NCI-H446 treated with DMSO at 0.1 percent for 48 hours (cell line): ENCODE measurements around the gene PRRC2A.
"Not testable (repeated sequence)": the region's sequence is repeated elsewhere in the genome, so short reads cannot be mapped to it uniquely, and the experiment has no call there.

Experiments
- DNase-seq: peaks from one replicate; lab custom pipeline; 2025; lab: John Stamatoyannopoulos, UW

Gene PRRC2A

GRCh38 chr6:31586008-31586407, 34.5 kb upstream of the PRRC2A start, which contains the start of gene LST1:
LST1 (plus strand) TSS chr6:31586277; CDS start chr6:31587300, 1,023 bp downstream.
- no peak for DNase-seq

DNA sequence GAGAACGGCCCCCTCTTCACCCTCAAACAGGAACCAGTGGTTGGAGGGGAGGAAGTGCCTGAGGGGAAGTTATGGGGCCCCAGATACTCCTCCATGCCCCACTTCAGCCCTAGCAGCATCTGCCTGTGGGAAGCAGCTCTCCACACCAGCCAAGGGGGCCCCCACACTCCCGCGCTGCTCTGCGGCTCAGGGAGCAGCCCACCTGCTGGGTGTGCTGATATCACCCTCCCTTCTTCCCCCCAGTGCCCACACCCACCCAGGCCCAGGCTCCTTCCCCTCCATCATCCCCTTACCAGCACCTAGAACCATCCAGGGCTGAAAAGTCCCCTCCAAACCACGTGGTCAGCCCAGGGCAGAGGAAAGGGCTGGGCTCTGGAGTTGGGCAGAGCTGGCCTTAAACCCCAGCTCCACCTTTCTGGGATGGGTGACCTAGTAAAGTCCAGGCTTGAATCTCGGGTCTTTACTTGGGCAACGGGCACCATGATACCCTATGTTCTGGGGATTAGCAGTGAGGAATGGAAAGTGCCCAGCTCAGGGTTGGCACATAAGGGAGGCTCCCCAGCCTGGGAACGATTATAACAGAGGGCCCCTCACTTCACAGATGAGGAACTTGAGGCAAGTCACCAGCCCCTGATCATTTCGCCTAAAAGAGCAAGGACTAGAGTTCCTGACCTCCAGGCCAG, 33.8 kb upstream of the PRRC2A start:
- DNase-seq = no peak

DNA sequence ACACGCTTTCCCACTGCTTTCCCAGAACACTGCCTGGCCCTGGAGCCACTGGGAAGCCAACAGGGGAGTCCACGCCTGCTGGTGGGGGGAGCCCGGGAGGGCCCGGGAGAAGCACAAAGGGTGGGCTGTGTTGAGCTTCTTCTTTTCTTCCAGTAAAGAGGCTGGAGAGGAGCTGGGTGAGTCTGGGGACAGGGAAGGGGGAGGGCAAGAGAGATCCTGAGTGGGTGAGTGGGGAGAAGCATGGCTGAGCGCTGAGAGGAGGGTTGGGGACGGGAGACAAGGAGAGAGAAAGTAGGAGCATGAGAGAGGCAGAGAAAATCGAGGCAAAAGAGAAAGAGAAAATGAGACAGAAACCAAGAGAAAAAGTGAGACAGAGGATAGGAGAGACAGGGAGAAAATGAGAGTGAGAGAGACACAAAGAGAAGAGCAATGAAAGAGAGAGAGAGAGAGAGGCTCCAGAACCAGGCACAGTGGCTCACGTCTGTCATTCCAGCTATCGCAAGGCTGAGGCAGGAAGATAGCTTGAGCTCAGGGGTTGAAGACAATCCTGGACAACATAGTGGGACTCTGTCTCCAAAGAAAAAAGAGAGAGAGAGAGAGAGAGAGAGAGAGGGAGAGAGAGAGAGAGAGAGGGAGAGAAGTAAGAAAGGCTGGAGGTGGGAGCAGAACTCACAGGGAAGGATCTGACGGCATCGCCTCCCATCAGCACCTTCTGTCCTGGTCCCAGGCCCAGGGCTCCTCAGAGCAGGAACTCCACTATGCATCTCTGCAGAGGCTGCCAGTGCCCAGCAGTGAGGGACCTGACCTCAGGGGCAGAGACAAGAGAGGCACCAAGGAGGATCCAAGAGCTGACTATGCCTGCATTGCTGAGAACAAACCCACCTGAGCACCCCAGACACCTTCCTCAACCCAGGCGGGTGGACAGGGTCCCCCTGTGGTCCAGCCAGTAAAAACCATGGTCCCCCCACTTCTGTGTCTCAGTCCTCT, 32.4 kb upstream of the PRRC2A start:
- no peak for DNase-seq

DNA sequence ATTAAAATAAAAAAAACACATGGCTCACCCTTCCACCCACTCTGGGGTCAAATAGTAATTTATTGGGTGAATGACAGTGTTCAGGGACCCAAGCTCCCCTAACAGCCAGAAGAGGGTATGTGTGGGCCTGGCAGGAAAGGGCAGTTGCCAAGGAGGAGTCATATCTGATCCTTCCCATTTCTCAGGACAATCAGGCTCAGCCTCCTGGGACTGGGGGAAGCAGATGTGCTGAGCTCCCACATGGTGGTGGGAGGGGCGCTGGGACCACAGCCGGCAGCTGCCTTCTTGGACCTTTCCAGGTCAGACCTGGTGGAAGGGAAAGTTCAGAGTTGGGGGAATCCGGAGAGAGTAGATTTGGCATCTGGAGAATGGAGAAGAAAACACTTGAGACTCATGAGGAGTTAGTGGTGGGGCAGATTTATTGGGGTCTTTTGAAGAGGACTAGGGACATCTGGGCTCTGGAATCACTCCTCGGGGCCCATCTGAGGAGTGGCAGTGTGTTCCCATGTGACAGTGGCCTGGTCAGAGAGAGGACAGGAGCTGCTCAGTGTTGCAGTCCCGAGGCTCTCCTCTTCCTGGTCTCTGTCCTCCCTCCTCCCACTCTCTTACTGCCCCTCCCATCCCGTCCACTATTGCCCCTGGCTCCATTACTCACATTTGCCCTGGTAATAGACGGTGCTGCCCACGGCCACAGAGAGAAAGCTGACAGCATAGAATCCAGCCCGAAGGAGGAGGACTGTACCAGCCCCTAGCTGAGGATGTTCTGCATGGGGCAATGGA, 31.5 kb upstream of the PRRC2A start:
- no peak for DNase-seq

DNA sequence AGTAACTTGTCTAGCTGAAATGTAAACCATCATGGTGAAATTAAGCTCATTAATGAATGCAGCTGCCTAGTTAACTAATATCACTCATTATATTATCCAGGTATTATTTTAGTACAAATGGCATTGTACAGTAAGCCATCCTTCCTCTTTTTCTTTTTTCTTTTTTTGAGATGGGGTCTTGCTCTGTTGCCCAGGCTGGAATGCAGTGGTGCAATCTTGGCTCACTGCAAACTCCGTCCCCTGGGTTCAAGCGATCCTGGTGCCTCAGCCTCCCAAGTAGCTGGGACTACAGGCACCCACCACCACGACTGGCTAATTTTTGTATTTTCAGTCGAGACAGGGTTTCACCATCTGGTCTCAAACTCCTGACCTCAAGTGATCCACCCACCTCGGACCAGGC, 29.8 kb upstream of the PRRC2A start:
- not testable (repeated sequence) for DNase-seq

- DNase-seq = no peak
Observed at GRCh38 chr6:31592396-31592771, 28.1 kb upstream of the PRRC2A start.

DNA sequence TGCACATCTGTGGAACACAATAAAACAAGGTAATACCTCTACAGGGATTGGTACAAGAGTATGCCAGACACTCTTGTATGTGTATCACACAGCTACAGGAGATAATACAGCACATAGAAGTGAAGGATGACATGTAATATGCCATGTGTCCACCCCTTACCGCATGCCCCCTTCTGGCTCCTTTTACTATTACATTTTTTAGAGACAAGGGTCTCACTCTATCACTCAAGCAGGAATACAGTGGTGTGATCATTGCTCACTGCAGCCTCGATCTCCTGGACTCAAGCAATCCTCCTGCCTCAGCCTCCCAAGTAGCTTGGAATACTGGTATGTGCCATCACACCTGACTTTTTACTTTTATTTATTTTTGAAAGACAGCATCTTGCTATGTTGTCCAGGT, 23.5 kb upstream of the PRRC2A start:
- no peak for DNase-seq

DNA sequence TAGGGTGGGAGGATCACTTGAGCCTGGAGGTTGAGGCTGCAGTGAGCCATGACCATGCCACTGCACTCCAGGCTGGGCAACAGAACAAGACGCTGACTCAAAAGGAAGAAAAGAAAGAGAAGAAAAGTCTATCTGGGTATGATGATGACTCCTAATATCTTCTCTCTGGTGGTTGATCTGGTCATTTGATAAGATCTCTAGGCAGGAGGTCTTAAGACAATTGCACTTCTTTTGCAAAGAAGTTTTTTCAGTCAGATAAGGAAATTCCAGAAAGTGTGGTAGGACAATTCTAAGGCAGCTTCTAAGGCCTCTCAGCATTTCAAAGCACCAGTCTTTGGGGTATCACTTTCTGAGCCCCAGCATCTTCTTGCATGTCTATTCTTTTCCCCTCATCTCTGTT, 13.2 kb upstream of the PRRC2A start:
- DNase-seq = no peak

DNA sequence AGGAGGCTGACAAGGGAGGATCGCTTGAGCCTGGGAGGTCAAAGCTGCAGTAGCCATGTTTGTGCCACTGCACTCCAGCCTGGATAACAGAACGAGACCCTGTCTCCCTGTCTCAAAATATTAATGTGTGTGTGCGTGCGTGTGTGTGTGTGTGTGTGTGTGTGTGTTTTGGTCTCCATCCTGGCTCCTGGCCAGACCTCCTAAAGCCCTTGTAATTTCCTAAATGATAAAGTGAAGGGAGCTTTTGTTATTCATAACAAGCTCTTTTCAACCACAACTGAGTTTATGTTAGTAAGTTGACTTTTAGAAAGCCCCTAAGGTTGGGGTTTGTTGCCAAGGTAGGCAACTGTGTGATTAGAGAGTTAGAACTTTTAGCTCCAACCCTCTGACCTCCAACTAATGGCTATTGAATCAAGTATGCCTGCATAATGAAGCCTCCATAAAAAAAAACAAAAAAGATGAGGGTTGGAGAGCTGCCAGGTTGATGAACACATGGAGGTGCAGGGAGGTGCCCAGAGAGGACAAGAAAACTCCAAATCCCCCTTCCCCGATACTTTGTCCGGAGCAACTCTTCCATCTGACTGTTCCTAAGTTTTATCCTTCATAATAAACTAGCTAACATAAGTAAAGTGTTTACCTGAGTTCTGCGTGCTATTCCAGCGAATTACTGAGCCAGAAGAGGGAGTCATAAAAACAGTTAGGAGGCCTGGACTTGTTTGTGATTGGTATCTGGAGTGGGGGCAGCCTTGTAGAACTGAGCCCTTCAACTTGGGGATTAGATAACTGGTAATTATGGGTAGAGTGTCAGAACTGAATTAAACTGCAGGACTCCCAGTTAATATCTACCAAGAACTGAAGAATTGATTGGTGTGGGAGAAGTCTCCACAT, 10.8 kb upstream of the PRRC2A start:
- no peak for DNase-seq

- DNase-seq = no peak
Observed at GRCh38 chr6:31610968-31611367, 9.5 kb upstream of the PRRC2A start.

DNA sequence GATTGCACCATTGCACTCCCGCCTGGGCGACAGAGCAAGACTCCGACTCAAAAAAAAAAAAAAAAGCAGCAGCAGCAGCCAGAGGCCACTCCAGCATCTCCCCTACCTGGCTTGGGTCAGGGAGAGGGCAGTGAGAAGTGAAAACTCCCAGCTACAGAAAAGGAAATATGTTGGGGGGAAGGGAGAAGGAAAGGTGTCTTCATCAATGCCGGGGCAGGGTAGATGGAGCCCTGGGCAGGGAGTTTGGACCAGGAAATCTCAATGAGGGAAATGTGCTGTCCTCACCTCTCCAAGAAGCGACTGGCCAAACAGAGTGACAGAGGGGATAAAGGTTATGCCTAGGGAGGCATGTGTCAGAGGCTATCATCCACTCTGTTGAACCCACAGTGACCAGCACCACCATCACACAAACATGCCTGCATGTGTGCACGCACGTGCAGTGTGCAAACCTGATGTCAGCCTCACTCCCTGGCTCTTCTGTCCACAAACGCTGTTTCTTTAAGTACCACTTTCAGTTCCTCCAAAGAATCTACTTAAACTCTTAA, 6.4 kb upstream of the PRRC2A start:
- DNase-seq = no peak

GRCh38 chr6:31614684-31615578, 5.6 kb upstream of the PRRC2A start, which contains the start of gene AIF1:
AIF1 (plus strand) TSS chr6:31615234; CDS start chr6:31615330, 96 bp downstream.
- DNase-seq = no peak

DNA sequence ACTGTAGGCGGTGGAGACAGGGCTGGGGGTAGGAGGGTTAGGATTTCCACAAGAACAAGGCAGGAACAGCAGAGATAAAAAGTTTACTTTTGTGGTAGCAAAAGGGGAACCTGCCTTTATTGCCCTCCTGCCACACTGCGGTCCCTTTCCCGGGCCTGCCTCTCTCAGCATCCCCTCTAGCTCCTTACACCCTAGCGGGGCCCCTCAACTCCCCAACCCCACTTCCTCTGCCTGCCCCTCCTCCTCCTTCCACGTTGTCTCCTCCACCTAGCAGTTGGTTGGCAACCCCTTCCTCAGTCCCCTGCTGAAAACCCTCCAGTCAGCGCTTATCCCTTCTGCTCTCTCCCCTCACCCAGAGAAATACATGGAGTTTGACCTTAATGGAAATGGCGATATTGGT, 4.8 kb upstream of the PRRC2A start:
- DNase-seq = no peak

DNA sequence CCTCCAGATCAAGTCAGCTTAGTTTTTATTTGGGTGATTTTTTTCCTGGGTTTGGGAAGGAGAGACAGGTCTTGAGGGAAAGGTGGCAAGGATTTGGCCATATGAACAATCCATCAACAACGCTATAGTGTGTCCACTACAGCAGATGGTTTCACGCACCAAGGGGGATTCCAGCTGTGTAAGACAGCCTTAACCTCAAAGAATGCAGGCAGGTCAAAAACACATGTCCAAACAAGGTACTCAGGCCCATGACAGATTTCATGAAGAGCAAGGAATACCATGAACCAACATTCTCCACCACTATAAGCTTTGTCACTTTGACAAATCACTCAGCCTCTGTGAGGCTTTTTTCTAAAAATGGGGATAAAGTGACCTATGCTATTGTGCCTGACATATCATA, 3.5 kb upstream of the PRRC2A start:
- no peak for DNase-seq

DNA sequence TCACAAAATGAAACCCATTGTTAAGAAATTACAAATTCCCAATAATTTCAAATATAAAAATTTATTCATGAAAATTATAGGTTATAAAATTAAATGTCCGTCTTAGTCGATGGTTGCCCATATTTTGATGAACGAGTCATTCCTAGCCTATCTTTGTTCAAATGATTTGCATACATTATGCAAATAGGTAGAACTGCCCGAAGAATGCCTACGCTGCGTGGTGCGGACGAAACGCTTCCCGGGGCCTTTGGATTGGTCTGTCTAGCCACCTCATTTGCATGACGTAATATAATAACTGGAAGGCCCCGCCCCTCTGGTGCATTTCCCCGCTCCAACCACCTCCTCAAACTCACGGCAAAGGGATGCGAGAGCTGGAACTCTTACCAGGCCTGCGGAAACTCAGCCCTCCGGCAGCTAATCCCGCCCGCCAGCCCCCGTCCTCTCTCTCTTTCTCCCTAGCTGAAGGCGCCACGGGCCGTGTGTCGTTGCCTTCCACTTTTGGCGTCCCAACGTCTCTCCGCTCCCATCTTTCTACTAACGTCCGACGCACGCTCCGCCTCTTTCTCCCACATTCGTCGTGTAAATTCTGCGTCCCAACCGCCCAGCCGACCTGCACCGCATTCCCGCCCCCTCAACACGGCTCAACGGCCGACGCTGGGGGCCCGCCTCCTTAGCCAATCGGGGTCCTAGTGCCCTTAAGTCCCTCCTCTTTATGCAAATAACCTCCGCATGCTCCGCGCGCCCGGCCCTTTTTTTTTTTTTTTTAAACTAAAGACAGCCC, 520 bp upstream of the PRRC2A start:
- peak; percentile 99 for DNase-seq

GRCh38 chr6:31621320-31621939, 915 bp downstream of the PRRC2A start:
- no peak for DNase-seq

- DNase-seq = no peak
Observed at GRCh38 chr6:31621991-31622390, 1.5 kb downstream of the PRRC2A start.

- DNase-seq = no peak
Observed at GRCh38 chr6:31622684-31623091, 2.2 kb downstream of the PRRC2A start.

- DNase-seq = no peak
Observed at GRCh38 chr6:31624070-31624469, 3.6 kb downstream of the PRRC2A start.
